VCaP (cell line): ENCODE data around the gene LTC4S.
"Not testable (repeated sequence)": the region's sequence is repeated elsewhere in the genome, so short reads cannot be mapped to it uniquely, and the experiment has no call there.

Experiments
- H3K27ac ChIP-seq: fragments of 450-650 bp; 2 replicates; pipeline ENCODE4 v1.5.1; 2017
- TF ChIP-seq, protein P1 (sequence below): fragments of 450-650 bp; conservative IDR thresholded peaks from 2 replicates; pipeline ENCODE4 v1.5.1; 2017; ENCODE audit warnings: mild to moderate bottlenecking, moderate library complexity

The LTC4S gene

DNA sequence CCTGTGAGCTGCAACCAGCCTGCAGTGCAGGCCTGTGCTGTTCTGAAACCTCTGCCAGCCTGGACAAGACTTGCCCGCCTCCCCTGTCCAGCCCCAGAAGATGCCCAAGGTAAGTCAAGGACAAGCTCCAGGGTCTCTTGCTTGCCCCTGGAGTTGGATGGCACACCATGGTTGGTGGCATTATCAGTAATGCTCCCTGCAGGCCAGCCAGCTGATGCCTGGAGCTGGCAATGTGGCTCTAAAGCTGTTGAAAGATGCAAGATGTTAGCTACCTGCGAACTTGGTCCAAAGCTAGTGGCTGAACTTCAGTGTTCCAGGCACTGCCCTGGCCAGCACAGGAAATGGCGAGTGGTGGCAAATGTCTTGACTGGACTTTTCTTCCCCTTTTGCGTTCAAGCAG is 14.0 kb upstream of the LTC4S start:
- TF ChIP-seq, protein P1, sequence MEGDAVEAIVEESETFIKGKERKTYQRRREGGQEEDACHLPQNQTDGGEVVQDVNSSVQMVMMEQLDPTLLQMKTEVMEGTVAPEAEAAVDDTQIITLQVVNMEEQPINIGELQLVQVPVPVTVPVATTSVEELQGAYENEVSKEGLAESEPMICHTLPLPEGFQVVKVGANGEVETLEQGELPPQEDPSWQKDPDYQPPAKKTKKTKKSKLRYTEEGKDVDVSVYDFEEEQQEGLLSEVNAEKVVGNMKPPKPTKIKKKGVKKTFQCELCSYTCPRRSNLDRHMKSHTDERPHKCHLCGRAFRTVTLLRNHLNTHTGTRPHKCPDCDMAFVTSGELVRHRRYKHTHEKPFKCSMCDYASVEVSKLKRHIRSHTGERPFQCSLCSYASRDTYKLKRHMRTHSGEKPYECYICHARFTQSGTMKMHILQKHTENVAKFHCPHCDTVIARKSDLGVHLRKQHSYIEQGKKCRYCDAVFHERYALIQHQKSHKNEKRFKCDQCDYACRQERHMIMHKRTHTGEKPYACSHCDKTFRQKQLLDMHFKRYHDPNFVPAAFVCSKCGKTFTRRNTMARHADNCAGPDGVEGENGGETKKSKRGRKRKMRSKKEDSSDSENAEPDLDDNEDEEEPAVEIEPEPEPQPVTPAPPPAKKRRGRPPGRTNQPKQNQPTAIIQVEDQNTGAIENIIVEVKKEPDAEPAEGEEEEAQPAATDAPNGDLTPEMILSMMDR, result no peak

GRCh38 chr5:179780362-179780761 is 13.4 kb upstream of the LTC4S start:
- TF ChIP-seq, protein P1, result no peak
- no peak overlapping the region for H3K27ac ChIP-seq

More for the DNA sequence above, 14.0 kb upstream of the LTC4S start:
- no peak overlapping the region for H3K27ac ChIP-seq

DNA sequence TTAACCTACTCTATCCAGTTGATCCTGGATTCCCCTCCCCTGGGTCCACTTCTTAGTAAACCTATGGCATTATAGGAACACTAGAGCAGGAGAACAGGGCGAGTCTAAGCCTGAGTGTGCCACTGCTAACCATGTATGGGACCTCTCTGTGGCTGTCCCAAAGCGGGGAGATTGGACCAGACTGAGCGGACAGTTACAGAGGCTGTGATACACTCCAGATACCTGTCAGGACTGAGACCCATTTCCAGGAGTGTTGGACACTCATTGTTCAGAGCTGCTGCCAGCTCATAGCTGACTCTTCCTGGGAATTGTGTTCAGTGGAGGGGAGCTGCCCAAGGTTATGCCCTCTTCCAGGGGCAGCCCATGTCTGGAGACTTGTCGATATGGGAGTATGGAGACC is 11.9 kb upstream of the LTC4S start:
- TF ChIP-seq, protein P1, result no peak
- no peak overlapping the region for H3K27ac ChIP-seq

GRCh38 chr5:179783128-179783527 is 10.7 kb upstream of the LTC4S start:
- TF ChIP-seq, protein P1, result no peak
- no peak overlapping the region for H3K27ac ChIP-seq

DNA sequence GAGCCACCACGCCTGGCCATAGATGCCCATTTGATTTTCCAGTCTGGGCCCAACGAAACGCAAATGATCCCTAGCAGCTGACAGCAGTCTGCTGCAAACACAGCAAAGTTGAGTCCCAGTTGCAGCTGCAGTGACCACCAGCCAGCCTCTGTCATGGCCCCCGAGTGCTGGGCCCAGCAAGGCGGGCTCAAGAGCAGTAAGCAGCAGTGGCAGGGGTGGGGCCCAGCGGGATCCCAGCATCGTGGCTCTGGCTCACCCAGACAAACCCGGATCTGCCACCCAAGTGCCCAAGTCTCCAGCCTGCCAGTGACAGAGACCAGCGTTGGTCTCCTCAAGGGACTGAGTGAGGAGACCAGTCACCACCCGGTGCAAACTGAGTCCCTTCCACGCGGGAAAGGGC is 6.9 kb upstream of the LTC4S start:
- no peak overlapping the region for H3K27ac ChIP-seq
- TF ChIP-seq, protein P1, result no peak

- no peak overlapping the region for H3K27ac ChIP-seq
Measured at GRCh38 chr5:179788193-179788854, 5.5 kb upstream of the LTC4S start.

DNA sequence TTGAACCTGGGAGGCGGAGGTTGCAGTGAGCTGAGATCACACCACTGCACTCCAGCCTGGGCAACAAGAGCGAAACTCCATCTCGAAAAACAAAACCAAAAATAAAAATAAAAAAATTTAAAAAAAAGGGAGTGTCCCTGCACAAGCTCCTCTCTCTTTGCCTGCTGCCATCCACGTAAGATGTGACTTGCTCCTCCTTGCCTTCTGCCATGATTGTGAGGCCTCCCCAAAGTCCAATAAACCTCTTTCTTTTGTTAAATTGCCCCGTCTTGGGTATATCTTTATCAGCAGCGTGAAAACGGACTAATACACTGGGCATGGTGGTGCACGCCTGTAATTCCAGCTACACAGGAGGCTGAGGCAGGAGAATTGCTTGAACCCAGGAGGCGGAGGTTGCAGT is 4.5 kb upstream of the LTC4S start:
- not testable (repeated sequence) for H3K27ac ChIP-seq

More at GRCh38 chr5:179788193-179788854, 5.5 kb upstream of the LTC4S start:
- TF ChIP-seq, protein P1, result no peak

DNA sequence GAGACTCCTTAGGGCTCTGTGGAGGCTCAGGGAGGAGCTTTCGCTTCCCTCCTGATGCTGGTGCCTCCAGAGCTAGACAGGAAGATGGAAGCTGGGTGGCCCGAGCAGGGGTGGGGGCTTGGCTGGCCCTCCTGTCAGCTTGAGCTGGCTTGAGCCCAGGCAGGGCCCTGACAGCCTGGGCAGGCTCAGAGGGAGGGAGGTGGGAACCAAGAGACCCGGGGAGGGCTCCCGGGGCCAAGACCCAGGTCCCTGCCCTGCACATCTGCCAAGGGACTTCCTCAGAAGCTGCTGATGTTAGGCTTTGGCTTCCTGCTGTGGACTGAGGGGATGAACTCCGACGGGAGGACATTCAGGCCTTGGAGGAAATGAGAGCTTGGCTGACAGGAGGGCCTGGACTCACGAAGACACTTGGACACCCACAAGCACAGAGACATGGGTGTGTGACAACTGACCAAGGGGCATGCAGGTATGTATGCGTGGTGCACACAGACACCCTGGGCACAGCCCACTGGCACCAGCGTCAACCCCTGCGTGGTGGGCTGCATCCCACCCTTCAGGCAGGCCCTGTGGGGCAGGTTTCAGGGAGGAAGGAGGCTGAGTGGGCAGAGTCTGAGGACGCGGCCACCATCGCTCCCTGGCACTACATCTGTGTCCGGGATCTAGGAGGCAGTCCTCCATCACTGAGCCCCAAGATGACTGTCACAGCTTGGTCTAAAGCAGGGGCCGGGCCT is 1.7 kb upstream of the LTC4S start:
- TF ChIP-seq, protein P1, result no peak
- H3K27ac ChIP-seq, result no peak overlapping the region
